Keratinocyte (primary cell): ENCODE measurements around the gene NPIPA5.
"Not testable (repeated sequence)": the region's sequence is repeated elsewhere in the genome, so short reads cannot be mapped to it uniquely, and the experiment has no call there.

Experiments
- CTCF ChIP-seq, 3 experiments: IDR thresholded peaks in 1 of 3; conservative IDR thresholded peaks in 1 of 3; optimal IDR thresholded peaks in 1 of 3; 2 replicates in 2 of 3; 3 replicates in 1 of 3; pipeline versions ENCODE3 to v1.5.1; 2011; ENCODE audit warnings: low read length in 3 of 3, mild to moderate bottlenecking in 3 of 3, moderate library complexity in 2 of 3, control low read depth in 1 of 3, inconsistent platforms in 1 of 3; ENCODE audit not compliant: insufficient read depth in 2 of 3; ENCODE audit errors: extremely low read depth in 1 of 3
- EZH2 ChIP-seq: IDR thresholded peaks from one replicate; pipeline ENCODE4 v1.6.1; 2012; ENCODE audit warnings: inconsistent platforms, mild to moderate bottlenecking, low read length, moderate library complexity

GRCh38 chr16:15421696-15422095 lies 43.6 kb upstream of the NPIPA5 start:
- TF ChIP-seq CTCF (optimal IDR thresholded peaks at IDR 0.05 in 1 of 3, IDR thresholded peaks at IDR 0.05 in 1 of 3, conservative IDR thresholded peaks at IDR 0.05 in 1 of 3; ENCODE audit: extremely low read depth in 1 of 3, insufficient read depth in 2 of 3, low read length in 3 of 3); EZH2: not testable (repeated sequence)
